BJ (cell line): ENCODE results near the gene ARHGEF11. TPM values are rescaled to one million over a fixed set of nuclear protein-coding genes. Genes with fewer than 3 reads are reported as not detected.

Source experiments
- CTCF ChIA-PET: fragments of 350-600 bp; formaldehyde crosslinking; extraction: SDS; loops from one replicate; lab custom pipeline; 2021; ENCODE audit warnings: antibody characterized with exemption, inconsistent platforms; lab: Yijun Ruan, JAX
- POLR2A ChIA-PET: fragments of 300-600 bp; sonication (Branson Sonifier 250); formaldehyde crosslinking; extraction: SDS; loops from one replicate; lab custom pipeline; 2021; ENCODE audit warnings: antibody characterized with exemption; lab: Charles Lee
- DNase-seq: peaks from one replicate; pipeline ENCODE4 v3.0.0-alpha.2; 2011; ENCODE audit warnings: low read depth
- H3K27me3 ChIP-seq: 2 replicates; pipeline ENCODE4 v1.6.0; 2011; ENCODE audit warnings: low read length; ENCODE audit not compliant: control insufficient read depth, insufficient read depth
- H3K36me3 ChIP-seq: 2 replicates; pipeline ENCODE4 v1.5.1; 2011; ENCODE audit warnings: low read length; ENCODE audit not compliant: control insufficient read depth, insufficient read depth
- H3K4me3 ChIP-seq: 2 replicates; pipeline ENCODE4 v1.5.1; 2011; ENCODE audit warnings: low read depth, mild to moderate bottlenecking, control low read depth, low read length
- polyA plus RNA-seq: library from polyadenylated mRNA; depleted of rRNA; stranded (reverse); fragments of >200 nt; gene quantifications from 2 replicates; pipeline ENCODE4 v1.2.3, GENCODE V29; 2011
- TF ChIP-seq, protein P1 (sequence below): IDR thresholded peaks from 2 replicates; pipeline ENCODE4 v1.5.1; 2011; ENCODE audit warnings: low read depth, mild to moderate bottlenecking, control low read depth, inconsistent platforms, low read length, moderate library complexity; ENCODE audit not compliant: insufficient read depth

The ARHGEF11 gene
- polyA plus RNA-seq, 1 experiment = 19.5 TPM

DNA sequence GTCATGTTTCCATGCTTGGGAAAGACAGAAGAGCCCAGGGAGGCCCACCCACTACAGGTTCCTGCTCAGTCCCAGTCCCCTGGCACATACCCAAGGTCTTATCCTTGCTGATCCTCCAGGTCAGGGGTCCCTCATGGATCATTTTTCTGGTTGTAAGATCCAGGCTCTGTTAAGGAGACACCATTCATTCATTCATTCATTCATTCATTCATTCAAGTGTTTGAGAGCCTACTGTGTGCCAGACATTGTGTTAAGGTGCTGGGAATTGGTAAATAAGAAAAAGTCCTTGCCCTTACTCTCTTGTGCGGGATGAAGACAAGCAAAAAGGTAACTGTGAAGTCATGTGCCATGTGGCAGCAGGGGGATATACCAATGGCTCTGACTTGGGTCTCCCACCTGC is 101.3 kb downstream of the ARHGEF11 start:
- CTCF ChIA-PET = no interaction called here

DNA sequence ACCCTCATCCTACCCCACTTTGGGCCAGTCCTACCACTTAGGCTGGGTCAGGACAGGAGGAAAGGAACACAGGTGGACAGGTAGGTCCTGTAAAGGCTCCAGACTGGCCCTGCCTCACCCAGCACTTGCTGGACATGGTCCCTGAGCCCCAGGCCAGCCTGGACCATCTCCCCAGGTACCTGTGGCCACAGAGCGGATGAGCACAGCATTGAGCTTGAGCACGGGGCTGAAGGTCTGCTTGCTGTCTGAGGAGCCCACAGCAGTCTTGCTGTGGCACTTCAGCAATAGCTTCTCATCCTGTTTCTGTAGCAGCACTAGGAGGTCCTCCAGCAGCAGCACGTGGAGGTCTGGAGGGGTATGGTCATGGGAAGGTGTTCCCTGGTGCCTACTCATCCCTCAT is 101.8 kb downstream of the ARHGEF11 start:
- no peak for DNase-seq
- H3K36me3 ChIP-seq = peaks cover 45% of the 10 kb centered on the region
- TF ChIP-seq, protein P1, sequence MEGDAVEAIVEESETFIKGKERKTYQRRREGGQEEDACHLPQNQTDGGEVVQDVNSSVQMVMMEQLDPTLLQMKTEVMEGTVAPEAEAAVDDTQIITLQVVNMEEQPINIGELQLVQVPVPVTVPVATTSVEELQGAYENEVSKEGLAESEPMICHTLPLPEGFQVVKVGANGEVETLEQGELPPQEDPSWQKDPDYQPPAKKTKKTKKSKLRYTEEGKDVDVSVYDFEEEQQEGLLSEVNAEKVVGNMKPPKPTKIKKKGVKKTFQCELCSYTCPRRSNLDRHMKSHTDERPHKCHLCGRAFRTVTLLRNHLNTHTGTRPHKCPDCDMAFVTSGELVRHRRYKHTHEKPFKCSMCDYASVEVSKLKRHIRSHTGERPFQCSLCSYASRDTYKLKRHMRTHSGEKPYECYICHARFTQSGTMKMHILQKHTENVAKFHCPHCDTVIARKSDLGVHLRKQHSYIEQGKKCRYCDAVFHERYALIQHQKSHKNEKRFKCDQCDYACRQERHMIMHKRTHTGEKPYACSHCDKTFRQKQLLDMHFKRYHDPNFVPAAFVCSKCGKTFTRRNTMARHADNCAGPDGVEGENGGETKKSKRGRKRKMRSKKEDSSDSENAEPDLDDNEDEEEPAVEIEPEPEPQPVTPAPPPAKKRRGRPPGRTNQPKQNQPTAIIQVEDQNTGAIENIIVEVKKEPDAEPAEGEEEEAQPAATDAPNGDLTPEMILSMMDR = no peak
- CTCF ChIA-PET = no interaction called here
- no peaks in the 10 kb centered on the region for H3K27me3 ChIP-seq
- H3K4me3 ChIP-seq = no peak overlapping the region
- POLR2A ChIA-PET = no interaction called here

More for the DNA sequence above, 101.3 kb downstream of the ARHGEF11 start:
- POLR2A ChIA-PET = no interaction called here
- DNase-seq = no peak
- no peaks in the 10 kb centered on the region for H3K27me3 ChIP-seq
- H3K4me3 ChIP-seq = no peak overlapping the region
- H3K36me3 ChIP-seq = peaks cover 45% of the 10 kb centered on the region
- TF ChIP-seq, protein P1 = no peak

DNA sequence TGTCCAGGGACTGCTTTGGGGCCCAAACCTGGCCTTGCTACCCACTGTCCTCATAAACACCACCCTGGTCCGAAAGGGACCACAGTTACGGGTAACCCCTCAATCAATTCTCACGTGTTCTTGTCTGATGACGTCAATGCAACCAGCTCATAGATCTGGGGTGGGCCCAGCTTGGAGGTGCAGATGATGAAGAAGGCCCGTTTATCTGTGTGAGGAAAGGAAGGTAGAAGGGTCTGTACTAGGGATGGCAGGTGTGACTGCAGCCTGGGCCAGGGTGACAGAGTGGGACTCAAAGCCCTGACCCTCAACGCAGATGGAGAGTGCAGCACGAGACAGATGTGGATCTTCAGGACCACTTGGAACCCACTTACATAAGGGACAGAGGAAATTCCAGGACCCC is 103.0 kb downstream of the ARHGEF11 start:
- ChIA-PET CTCF (no interaction called here), POLR2A (no interaction called here)
- Histone ChIP-seq H3K4me3 (no peak overlapping the region), H3K36me3 (peaks cover 34% of the 10 kb centered on the region), H3K27me3 (no peaks in the 10 kb centered on the region)
- TF ChIP-seq, protein P1 = no peak
- DNase-seq = no peak

DNA sequence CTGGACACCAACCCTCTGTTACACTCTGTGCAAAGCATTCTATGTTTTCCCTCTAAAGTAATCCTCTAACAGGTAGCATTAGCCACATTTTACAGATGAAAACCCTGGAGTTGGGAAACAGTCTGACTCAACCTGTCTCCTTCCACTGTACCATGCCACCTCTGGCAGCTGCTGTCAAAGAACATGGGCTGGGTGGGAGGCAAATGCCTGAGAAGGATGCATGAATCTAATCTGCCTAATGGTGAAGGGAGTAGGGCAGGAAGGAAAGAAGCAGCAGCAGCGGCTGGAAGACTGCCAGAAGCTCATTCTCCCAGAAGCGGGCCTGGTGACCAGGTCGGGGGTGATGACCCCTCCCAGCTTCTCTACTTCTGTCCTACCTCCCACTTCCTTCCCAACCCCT is 103.4 kb downstream of the ARHGEF11 start:
- H3K36me3 ChIP-seq = peaks cover 35% of the 10 kb centered on the region
- DNase-seq = no peak
- CTCF ChIA-PET = no interaction called here
- H3K4me3 ChIP-seq = no peak overlapping the region
- TF ChIP-seq, protein P1 = no peak
- POLR2A ChIA-PET = no interaction called here
- no peaks in the 10 kb centered on the region for H3K27me3 ChIP-seq

DNA sequence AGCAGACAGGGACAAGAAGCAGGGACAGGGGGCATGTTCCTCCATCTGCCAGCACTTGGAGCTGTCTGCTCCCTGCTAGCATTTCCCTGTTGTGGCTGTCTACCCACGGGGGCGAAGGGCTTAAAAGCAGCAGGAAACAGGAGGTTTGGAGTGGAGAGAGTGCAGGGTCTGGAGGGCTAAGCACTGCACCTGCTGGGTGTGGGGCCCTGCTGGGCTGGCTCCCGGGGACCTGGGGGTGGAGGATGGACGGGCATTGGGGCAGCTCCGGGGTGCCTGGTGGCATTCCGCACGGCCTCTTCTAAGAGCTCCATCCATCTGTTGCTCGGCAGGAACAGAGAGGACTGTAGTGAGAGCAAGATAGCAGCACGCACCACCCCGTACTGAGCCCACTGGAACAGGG is 103.9 kb downstream of the ARHGEF11 start:
- DNase-seq = no peak
- POLR2A ChIA-PET = no interaction called here
- no peak overlapping the region for H3K4me3 ChIP-seq
- TF ChIP-seq, protein P1 = no peak
- no peaks in the 10 kb centered on the region for H3K27me3 ChIP-seq
- peaks cover 33% of the 10 kb centered on the region for H3K36me3 ChIP-seq
- CTCF ChIA-PET = no interaction called here
